ENCODE measurements around the gene CDH13.

CDH13 gene

GRCh38 chr16:83456934-83457333 lies 830.2 kb downstream of the CDH13 start:
- Histone ChIP-seq H3K36me3 (replicated peaks; ENCODE audit: low read depth, low read length) (no peaks in the 10 kb centered on the region), H3K9me3 (ENCODE audit: insufficient read depth, low read length) (no peaks in the 10 kb centered on the region), H4K20me1 (ENCODE audit: insufficient read depth, low read length) (no peaks in the 10 kb centered on the region), H3K9ac (ENCODE audit: low read length) (no peak overlapping the region), H3K27me3 (ENCODE audit: low read depth, low read length) (no peaks in the 10 kb centered on the region), H2AFZ (ENCODE audit: low read depth, low read length) (no peak overlapping the region), H3K4me1 (ENCODE audit: low read length) (peaks cover 7% of the 10 kb centered on the region; the same call in 1 of the 2 replicates), H3K27ac (ENCODE audit: low read length) (no peak overlapping the region), H3K4me2 (ENCODE audit: low read length) (no peak overlapping the region), H3K4me3 (ENCODE audit: low read length) (no peak overlapping the region), H3K79me2 (ENCODE audit: low read length) (no peaks in the 10 kb centered on the region)
- TF ChIP-seq EZH2phosphoT487 (IDR thresholded peaks at IDR 0.05; ENCODE audit: low read depth) = no peak
- TF ChIP-seq, protein P1, sequence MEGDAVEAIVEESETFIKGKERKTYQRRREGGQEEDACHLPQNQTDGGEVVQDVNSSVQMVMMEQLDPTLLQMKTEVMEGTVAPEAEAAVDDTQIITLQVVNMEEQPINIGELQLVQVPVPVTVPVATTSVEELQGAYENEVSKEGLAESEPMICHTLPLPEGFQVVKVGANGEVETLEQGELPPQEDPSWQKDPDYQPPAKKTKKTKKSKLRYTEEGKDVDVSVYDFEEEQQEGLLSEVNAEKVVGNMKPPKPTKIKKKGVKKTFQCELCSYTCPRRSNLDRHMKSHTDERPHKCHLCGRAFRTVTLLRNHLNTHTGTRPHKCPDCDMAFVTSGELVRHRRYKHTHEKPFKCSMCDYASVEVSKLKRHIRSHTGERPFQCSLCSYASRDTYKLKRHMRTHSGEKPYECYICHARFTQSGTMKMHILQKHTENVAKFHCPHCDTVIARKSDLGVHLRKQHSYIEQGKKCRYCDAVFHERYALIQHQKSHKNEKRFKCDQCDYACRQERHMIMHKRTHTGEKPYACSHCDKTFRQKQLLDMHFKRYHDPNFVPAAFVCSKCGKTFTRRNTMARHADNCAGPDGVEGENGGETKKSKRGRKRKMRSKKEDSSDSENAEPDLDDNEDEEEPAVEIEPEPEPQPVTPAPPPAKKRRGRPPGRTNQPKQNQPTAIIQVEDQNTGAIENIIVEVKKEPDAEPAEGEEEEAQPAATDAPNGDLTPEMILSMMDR (IDR thresholded peaks at IDR 0.05; ENCODE audit: low read depth, low read length) = no peak

GRCh38 chr16:83458612-83459011 lies 831.8 kb downstream of the CDH13 start:
- H3K4me2 ChIP-seq (ENCODE audit: low read length) = no peak overlapping the region
- H3K79me2 ChIP-seq (ENCODE audit: low read length) = no peaks in the 10 kb centered on the region
- H2AFZ ChIP-seq (ENCODE audit: low read depth, low read length) = no peak overlapping the region
- no peaks in the 10 kb centered on the region for H3K27me3 ChIP-seq (ENCODE audit: low read depth, low read length)
- no peak overlapping the region for H3K4me3 ChIP-seq (ENCODE audit: low read length)
- TF ChIP-seq EZH2phosphoT487 (IDR thresholded peaks at IDR 0.05; ENCODE audit: low read depth) = no peak
- TF ChIP-seq, protein P1 (IDR thresholded peaks at IDR 0.05; ENCODE audit: low read depth, low read length) = no peak
- no peak overlapping the region for H3K9ac ChIP-seq (ENCODE audit: low read length)
- no peak overlapping the region for H3K27ac ChIP-seq (ENCODE audit: low read length)
- no peaks in the 10 kb centered on the region for H3K9me3 ChIP-seq (ENCODE audit: insufficient read depth, low read length)
- H4K20me1 ChIP-seq (ENCODE audit: insufficient read depth, low read length) = no peaks in the 10 kb centered on the region
- peaks cover 7% of the 10 kb centered on the region; the same call in 1 of the 2 replicates for H3K4me1 ChIP-seq (ENCODE audit: low read length)
- H3K36me3 ChIP-seq (replicated peaks; ENCODE audit: low read depth, low read length) = no peaks in the 10 kb centered on the region

DNA sequence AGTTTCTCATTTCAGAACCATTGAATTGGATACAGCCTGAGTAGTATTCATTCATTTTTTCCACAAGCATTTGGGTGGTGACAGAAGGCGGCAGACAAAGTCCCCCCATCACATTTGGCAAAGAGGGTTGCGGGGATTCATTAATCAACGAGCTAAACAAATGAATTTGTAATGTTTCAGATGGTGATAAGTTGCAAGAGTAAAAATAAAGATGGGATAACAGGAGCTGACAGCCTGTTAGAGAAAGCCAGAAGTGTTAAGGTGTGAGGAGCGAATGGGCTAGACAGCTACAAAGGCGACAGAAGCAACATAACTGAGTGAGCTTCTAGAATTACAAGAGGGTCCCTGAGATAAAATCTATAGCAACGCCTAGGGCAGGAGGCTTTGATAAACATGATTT lies 838.2 kb downstream of the CDH13 start:
- TF ChIP-seq, protein P1 (IDR thresholded peaks at IDR 0.05; ENCODE audit: low read depth, low read length) = no peak
- TF ChIP-seq EZH2phosphoT487 (IDR thresholded peaks at IDR 0.05; ENCODE audit: low read depth) = no peak
- Histone ChIP-seq H3K9ac (ENCODE audit: low read length) (no peak overlapping the region), H3K27ac (ENCODE audit: low read length) (no peak overlapping the region), H3K4me2 (ENCODE audit: low read length) (no peak overlapping the region), H2AFZ (ENCODE audit: low read depth, low read length) (no peak overlapping the region), H3K79me2 (ENCODE audit: low read length) (no peaks in the 10 kb centered on the region), H3K36me3 (replicated peaks; ENCODE audit: low read depth, low read length) (no peaks in the 10 kb centered on the region), H3K4me3 (ENCODE audit: low read length) (no peak overlapping the region), H3K4me1 (ENCODE audit: low read length) (no peaks in the 10 kb centered on the region), H3K9me3 (ENCODE audit: insufficient read depth, low read length) (no peaks in the 10 kb centered on the region), H3K27me3 (ENCODE audit: low read depth, low read length) (peaks cover 4% of the 10 kb centered on the region; the same call in 1 of the 2 replicates), H4K20me1 (ENCODE audit: insufficient read depth, low read length) (no peaks in the 10 kb centered on the region)

DNA sequence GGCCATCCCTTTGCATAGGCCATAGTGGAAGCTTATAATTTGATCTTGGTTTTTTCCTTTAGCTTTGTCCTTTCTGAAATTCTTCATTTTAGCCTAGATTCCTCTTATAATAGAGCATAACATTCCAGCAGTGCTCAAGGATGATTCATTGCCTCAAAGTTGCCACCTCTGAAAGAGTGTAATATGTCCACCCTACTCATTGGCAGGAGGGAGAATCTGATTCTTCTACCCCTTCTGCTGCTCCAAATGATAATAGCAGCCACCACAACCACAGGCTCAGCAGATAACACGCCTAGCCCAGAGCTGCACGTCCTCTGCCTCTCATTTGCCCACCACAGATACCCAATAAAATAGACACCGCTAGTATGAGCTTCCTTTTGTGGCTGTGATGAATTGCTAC lies 843.6 kb downstream of the CDH13 start:
- Histone ChIP-seq H3K9me3 (ENCODE audit: insufficient read depth, low read length) (no peaks in the 10 kb centered on the region), H3K9ac (ENCODE audit: low read length) (no peak overlapping the region), H3K36me3 (replicated peaks; ENCODE audit: low read depth, low read length) (no peaks in the 10 kb centered on the region), H3K4me1 (ENCODE audit: low read length) (no peaks in the 10 kb centered on the region), H4K20me1 (ENCODE audit: insufficient read depth, low read length) (no peaks in the 10 kb centered on the region), H3K27ac (ENCODE audit: low read length) (no peak overlapping the region), H3K27me3 (ENCODE audit: low read depth, low read length) (peaks cover 6% of the 10 kb centered on the region; the same call in 1 of the 2 replicates), H3K79me2 (ENCODE audit: low read length) (no peaks in the 10 kb centered on the region), H2AFZ (ENCODE audit: low read depth, low read length) (no peak overlapping the region), H3K4me3 (ENCODE audit: low read length) (no peak overlapping the region), H3K4me2 (ENCODE audit: low read length) (no peak overlapping the region)
- TF ChIP-seq, protein P1 (IDR thresholded peaks at IDR 0.05; ENCODE audit: low read depth, low read length) = no peak
- TF ChIP-seq EZH2phosphoT487 (IDR thresholded peaks at IDR 0.05; ENCODE audit: low read depth) = no peak

All from OCI-LY3 (cell line).